GM12874 (cell line): ENCODE measurements around the gene BCO2.

Source experiments
- TF ChIP-seq, protein P1 (sequence below): IDR thresholded peaks from 2 replicates; pipeline ENCODE4 v1.5.1; 2011; ENCODE audit warnings: low read depth, mild to moderate bottlenecking, control low read depth, low read length, moderate library complexity; ENCODE audit not compliant: insufficient read depth

BCO2 gene

DNA sequence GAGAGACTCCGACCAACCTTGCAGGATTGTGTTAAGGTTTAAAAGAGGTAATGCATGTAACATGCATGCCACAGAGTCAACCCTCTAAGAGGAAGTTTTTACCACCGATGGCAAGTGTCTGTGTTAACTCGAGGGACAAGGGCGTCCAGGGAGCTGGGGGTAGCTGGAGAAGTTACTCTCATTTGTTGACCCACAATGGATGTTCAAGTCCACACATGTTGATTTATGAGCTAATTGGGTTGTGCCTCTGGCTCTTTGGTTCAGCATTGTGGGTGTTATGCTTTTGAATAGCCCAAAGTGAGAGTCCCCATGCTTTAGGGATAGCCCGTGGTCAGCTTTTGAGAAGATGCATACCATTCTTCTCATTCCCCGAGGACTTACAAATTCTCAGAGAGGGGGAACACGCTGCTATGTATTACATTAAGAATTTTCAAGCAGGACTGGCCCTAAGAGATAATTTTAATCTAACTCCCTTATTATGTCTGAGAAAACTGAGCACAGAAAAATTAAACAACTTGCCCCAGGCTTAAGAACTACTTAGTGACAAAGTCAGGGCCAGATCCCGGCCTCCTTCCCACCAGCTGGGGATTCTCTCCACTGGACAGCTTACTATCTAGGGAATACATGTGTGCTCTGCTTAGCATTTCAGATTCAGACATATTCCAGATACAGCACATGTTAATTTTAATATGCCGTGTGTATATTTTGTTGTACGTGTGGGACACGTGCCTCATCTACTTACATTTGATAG is 90.5 kb downstream of the BCO2 start:
- TF ChIP-seq, protein P1, sequence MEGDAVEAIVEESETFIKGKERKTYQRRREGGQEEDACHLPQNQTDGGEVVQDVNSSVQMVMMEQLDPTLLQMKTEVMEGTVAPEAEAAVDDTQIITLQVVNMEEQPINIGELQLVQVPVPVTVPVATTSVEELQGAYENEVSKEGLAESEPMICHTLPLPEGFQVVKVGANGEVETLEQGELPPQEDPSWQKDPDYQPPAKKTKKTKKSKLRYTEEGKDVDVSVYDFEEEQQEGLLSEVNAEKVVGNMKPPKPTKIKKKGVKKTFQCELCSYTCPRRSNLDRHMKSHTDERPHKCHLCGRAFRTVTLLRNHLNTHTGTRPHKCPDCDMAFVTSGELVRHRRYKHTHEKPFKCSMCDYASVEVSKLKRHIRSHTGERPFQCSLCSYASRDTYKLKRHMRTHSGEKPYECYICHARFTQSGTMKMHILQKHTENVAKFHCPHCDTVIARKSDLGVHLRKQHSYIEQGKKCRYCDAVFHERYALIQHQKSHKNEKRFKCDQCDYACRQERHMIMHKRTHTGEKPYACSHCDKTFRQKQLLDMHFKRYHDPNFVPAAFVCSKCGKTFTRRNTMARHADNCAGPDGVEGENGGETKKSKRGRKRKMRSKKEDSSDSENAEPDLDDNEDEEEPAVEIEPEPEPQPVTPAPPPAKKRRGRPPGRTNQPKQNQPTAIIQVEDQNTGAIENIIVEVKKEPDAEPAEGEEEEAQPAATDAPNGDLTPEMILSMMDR: no peak

DNA sequence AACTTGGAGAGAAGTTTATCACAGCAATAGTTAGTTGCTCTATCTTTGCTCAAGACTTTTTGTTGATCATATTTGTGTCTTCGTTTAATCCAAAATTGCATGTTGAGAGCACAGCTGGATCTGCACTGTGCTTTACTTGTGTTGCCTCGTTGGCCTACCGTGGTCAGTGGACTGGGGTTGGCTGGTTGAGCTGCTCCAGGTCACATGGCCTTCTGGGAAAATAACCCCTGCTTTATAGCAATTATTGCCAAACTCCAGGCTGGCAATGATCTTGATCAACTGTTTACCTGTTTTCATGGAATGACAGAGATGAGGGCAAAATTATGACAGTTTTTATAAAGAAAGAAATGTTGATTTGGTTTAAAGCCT is 91.1 kb downstream of the BCO2 start:
- TF ChIP-seq, protein P1: no peak

DNA sequence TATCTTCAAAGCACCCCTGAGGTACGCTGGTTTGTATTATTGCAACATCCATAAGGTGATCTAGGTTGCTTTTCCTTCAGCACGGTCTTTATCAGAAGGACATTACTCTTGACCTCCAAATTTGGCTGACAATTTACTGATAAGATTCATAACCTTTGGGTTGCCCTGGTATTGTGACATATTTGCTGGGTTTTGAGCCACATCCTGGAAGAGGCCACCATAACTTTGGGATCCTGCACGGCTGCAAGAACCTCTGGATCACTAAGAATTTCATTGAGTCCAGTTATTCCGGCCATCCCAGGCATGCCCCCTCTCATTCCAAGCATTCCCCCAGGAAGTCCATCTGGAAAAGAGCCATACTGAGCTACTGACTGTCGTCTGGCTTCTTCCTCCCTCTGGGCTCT is 91.9 kb downstream of the BCO2 start:
- TF ChIP-seq, protein P1: no peak

DNA sequence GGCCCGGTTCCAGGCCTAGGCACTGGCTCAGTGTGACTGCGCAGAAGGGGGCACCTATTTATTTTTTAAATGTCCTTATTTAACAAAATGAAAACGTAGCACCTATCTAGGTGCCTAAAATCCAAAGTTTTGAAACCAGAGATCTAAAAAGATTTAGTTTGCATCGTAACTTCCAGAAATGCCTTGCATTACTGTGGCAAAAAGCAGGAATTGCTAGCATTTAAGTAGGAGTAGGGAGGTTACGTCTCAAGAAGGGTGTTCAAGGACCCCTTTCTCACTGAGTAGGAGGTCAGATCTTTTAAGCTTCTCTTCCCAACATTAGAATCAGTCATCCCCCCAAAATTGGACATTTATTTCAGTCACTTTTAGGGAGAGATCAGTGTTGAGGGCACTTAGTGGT is 93.1 kb downstream of the BCO2 start:
- TF ChIP-seq, protein P1: no peak
